ENCODE data around the gene CA12. TPM values are rescaled to one million over a fixed set of nuclear protein-coding genes. Genes with fewer than 3 reads are reported as not detected.
A peak's percentile ranks its signal among the peaks of the same experiment; 100 is the strongest.

CA12 gene
- total RNA-seq, 4 donors from 2014 or later: 22.1 to 79.6 (median 37.0) TPM

- Histone ChIP-seq H3K4me1 (peaks cover 0 to 16% (median 0%) of the 10 kb centered on the region in 4 donors), H3K36me3 (no peaks in the 10 kb centered on the region), H3K27me3 (no peaks in the 10 kb centered on the region), H3K27ac (no peak overlapping the region), H3K9me3 (no peaks in the 10 kb centered on the region), H3K4me3 (no peak overlapping the region)
- no peak for DNase-seq
- TF ChIP-seq POLR2A (IDR thresholded peaks at IDR 0.05) (no peak), CTCF (IDR thresholded peaks at IDR 0.05) (no peak)
These were observed 8.3 kb downstream of the CA12 start for GRCh38 chr15:63373330-63373729.

- no peak overlapping the region for H3K4me3 ChIP-seq
- H3K27ac ChIP-seq: no peak overlapping the region
- peaks cover 0 to 16% (median 0%) of the 10 kb centered on the region in 4 donors for H3K4me1 ChIP-seq
- H3K27me3 ChIP-seq: no peaks in the 10 kb centered on the region
- H3K9me3 ChIP-seq: no peaks in the 10 kb centered on the region
- H3K36me3 ChIP-seq: no peaks in the 10 kb centered on the region
- no peak for TF ChIP-seq POLR2A (IDR thresholded peaks at IDR 0.05)
- no peak for TF ChIP-seq CTCF (IDR thresholded peaks at IDR 0.05)
- peak in 1 of 3 donors; percentile 39 for DNase-seq
These were observed 8.9 kb downstream of the CA12 start for GRCh38 chr15:63372753-63373152.

GRCh38 chr15:63372018-63372705, 9.5 kb downstream of the CA12 start:
- Histone ChIP-seq H3K4me1 (peaks cover 0 to 19% (median 0%) of the 10 kb centered on the region in 4 donors), H3K27ac (peak overlapping the region in 1 of 4 donors; percentile 43), H3K9me3 (no peaks in the 10 kb centered on the region), H3K36me3 (no peaks in the 10 kb centered on the region), H3K27me3 (no peaks in the 10 kb centered on the region), H3K4me3 (no peak overlapping the region)
- no peak for DNase-seq
- TF ChIP-seq POLR2A (IDR thresholded peaks at IDR 0.05): no peak
- no peak for TF ChIP-seq CTCF (IDR thresholded peaks at IDR 0.05)

GRCh38 chr15:63371297-63371918, 10.2 kb downstream of the CA12 start:
- H3K27me3 ChIP-seq: no peaks in the 10 kb centered on the region
- TF ChIP-seq POLR2A (IDR thresholded peaks at IDR 0.05): no peak
- no peak for TF ChIP-seq CTCF (IDR thresholded peaks at IDR 0.05)
- no peak for DNase-seq
- H3K4me3 ChIP-seq: no peak overlapping the region
- no peaks in the 10 kb centered on the region for H3K9me3 ChIP-seq
- no peak overlapping the region for H3K27ac ChIP-seq
- H3K4me1 ChIP-seq: peaks cover 0 to 20% (median 0%) of the 10 kb centered on the region in 4 donors
- no peaks in the 10 kb centered on the region for H3K36me3 ChIP-seq

GRCh38 chr15:63370764-63371163, 10.9 kb downstream of the CA12 start:
- Histone ChIP-seq H3K4me3 (no peak overlapping the region), H3K9me3 (no peaks in the 10 kb centered on the region), H3K36me3 (no peaks in the 10 kb centered on the region), H3K27ac (no peak overlapping the region), H3K27me3 (no peaks in the 10 kb centered on the region), H3K4me1 (peaks cover 0 to 20% (median 0%) of the 10 kb centered on the region in 4 donors)
- DNase-seq: no peak
- TF ChIP-seq POLR2A (IDR thresholded peaks at IDR 0.05): no peak

- DNase-seq: no peak
- TF ChIP-seq CTCF (IDR thresholded peaks at IDR 0.05): no peak
- no peak for TF ChIP-seq POLR2A (IDR thresholded peaks at IDR 0.05)
- Histone ChIP-seq H3K27ac (no peak overlapping the region), H3K4me1 (peaks cover 0 to 12% (median 0%) of the 10 kb centered on the region in 4 donors), H3K9me3 (no peaks in the 10 kb centered on the region), H3K36me3 (no peaks in the 10 kb centered on the region), H3K27me3 (no peaks in the 10 kb centered on the region), H3K4me3 (no peak overlapping the region)
These were observed 11.9 kb downstream of the CA12 start for GRCh38 chr15:63369781-63370180.

Data from Peyer's patch (tissue), 4 donors.